ENCODE data around the gene LTA.

LTA gene

GRCh38 chr6:31541658-31542521 is 30.2 kb upstream of the LTA start, which contains the start of gene DDX39B:
TSS of gene DDX39B (minus strand) at chr6:31542003. CDS start at chr6:31540532, 1,471 bp downstream.
- peak; percentile 84 to 91 (median 87) for DNase-seq (ENCODE audit: low read depth in 3 of 3)

GRCh38 chr6:31543639-31544038 is 28.4 kb upstream of the LTA start:
- no peak for DNase-seq (ENCODE audit: low read depth in 3 of 3)

GRCh38 chr6:31544676-31545075 is 27.4 kb upstream of the LTA start:
- no peak for DNase-seq (ENCODE audit: low read depth in 3 of 3)

- DNase-seq (ENCODE audit: low read depth in 3 of 3) = no peak
Measured at GRCh38 chr6:31545291-31545690, 26.8 kb upstream of the LTA start.

GRCh38 chr6:31546339-31546957 is 25.6 kb upstream of the LTA start, which contains the start of gene ATP6V1G2:
TSS of gene ATP6V1G2 (minus strand) at chr6:31546608. CDS start at chr6:31546559, 49 bp downstream.
- peak; percentile 73 to 92 (median 73) for DNase-seq (ENCODE audit: low read depth in 3 of 3)

- peak; percentile 85 to 93 (median 88) for DNase-seq (ENCODE audit: low read depth in 3 of 3)
Measured at GRCh38 chr6:31546958-31547726, 24.9 kb upstream of the LTA start, which contains the start of gene NFKBIL1. TSS of gene NFKBIL1 (plus strand) at chr6:31547608. CDS start at chr6:31547695, 87 bp downstream.

- no peak for DNase-seq (ENCODE audit: low read depth in 3 of 3)
Measured at GRCh38 chr6:31547727-31548543, 24.2 kb upstream of the LTA start.

GRCh38 chr6:31548544-31548873 is 23.6 kb upstream of the LTA start:
- DNase-seq (ENCODE audit: low read depth in 3 of 3) = no peak

GRCh38 chr6:31551371-31551770 is 20.7 kb upstream of the LTA start:
- DNase-seq (ENCODE audit: low read depth in 3 of 3) = peak in 2 of 3 experiments; percentile 54 to 59

- DNase-seq (ENCODE audit: low read depth in 3 of 3) = no peak
Measured at GRCh38 chr6:31556307-31556706, 15.8 kb upstream of the LTA start.

- DNase-seq (ENCODE audit: low read depth in 3 of 3) = no peak
Measured at GRCh38 chr6:31557443-31558317, 14.4 kb upstream of the LTA start.

GRCh38 chr6:31558318-31558625 is 13.8 kb upstream of the LTA start:
- DNase-seq (ENCODE audit: low read depth in 3 of 3) = no peak

- peak in 2 of 3 experiments; percentile 61 to 80 for DNase-seq (ENCODE audit: low read depth in 3 of 3)
Measured at GRCh38 chr6:31558631-31559500, 13.2 kb upstream of the LTA start.

GRCh38 chr6:31559606-31559957 is 12.5 kb upstream of the LTA start:
- no peak for DNase-seq (ENCODE audit: low read depth in 3 of 3)

GRCh38 chr6:31559958-31560696 is 12.0 kb upstream of the LTA start:
- peak in 1 of 3 experiments; percentile 53 for DNase-seq (ENCODE audit: low read depth in 3 of 3)

- DNase-seq (ENCODE audit: low read depth in 3 of 3) = no peak
Measured at GRCh38 chr6:31560697-31561058, 11.4 kb upstream of the LTA start.

- DNase-seq (ENCODE audit: low read depth in 3 of 3) = no peak
Measured at GRCh38 chr6:31567531-31568370, 4.3 kb upstream of the LTA start.

- DNase-seq (ENCODE audit: low read depth in 3 of 3) = peak in 2 of 3 experiments; percentile 67 to 69
Measured at GRCh38 chr6:31568537-31568961, 3.5 kb upstream of the LTA start.

All from stimulated activated CD4-positive, alpha-beta T cell treated with anti-CD3 and anti-CD28 coated beads, TNF-alpha, amount 100 ng/mL, for 24 hours (primary cell).